Measurements from ENCODE around the gene CRACR2A. TPM values are rescaled to one million over a fixed set of nuclear protein-coding genes. Genes with fewer than 3 reads are reported as not detected.

The CRACR2A gene
- total RNA-seq, 2 donors from 2014 or later: 6.0 to 10.9 TPM

- no peaks in the 10 kb centered on the region for H3K9me3 ChIP-seq
- H3K27me3 ChIP-seq: no peaks in the 10 kb centered on the region
- no peak for DNase-seq (ENCODE audit: low spot score)
- no peak for TF ChIP-seq CTCF (IDR thresholded peaks at IDR 0.05)
- H3K4me1 ChIP-seq: no peaks in the 10 kb centered on the region
- H3K27ac ChIP-seq: no peak overlapping the region
- no peaks in the 10 kb centered on the region for H3K36me3 ChIP-seq
- no peak overlapping the region for H3K4me3 ChIP-seq
Measured at GRCh38 chr12:3572560-3572959, 180.3 kb downstream of the CRACR2A start.

- no peak for TF ChIP-seq CTCF (IDR thresholded peaks at IDR 0.05)
- H3K27me3 ChIP-seq: no peaks in the 10 kb centered on the region
- H3K27ac ChIP-seq: no peak overlapping the region
- no peaks in the 10 kb centered on the region for H3K9me3 ChIP-seq
- no peaks in the 10 kb centered on the region for H3K4me1 ChIP-seq
- no peak overlapping the region for H3K4me3 ChIP-seq
- H3K36me3 ChIP-seq: no peaks in the 10 kb centered on the region
- DNase-seq (ENCODE audit: low spot score): no peak
Measured at GRCh38 chr12:3571724-3572123, 181.2 kb downstream of the CRACR2A start.

GRCh38 chr12:3571323-3571722, 181.6 kb downstream of the CRACR2A start:
- Histone ChIP-seq H3K4me3 (no peak overlapping the region), H3K27ac (no peak overlapping the region), H3K4me1 (no peaks in the 10 kb centered on the region), H3K27me3 (no peaks in the 10 kb centered on the region), H3K36me3 (no peaks in the 10 kb centered on the region), H3K9me3 (no peaks in the 10 kb centered on the region)
- no peak for TF ChIP-seq CTCF (IDR thresholded peaks at IDR 0.05)
- DNase-seq (ENCODE audit: low spot score): no peak

GRCh38 chr12:3568695-3569094, 184.2 kb downstream of the CRACR2A start:
- no peak overlapping the region for H3K27ac ChIP-seq
- no peaks in the 10 kb centered on the region for H3K9me3 ChIP-seq
- no peaks in the 10 kb centered on the region for H3K36me3 ChIP-seq
- no peak overlapping the region for H3K4me3 ChIP-seq
- TF ChIP-seq CTCF (IDR thresholded peaks at IDR 0.05): no peak
- DNase-seq (ENCODE audit: low spot score): no peak
- H3K27me3 ChIP-seq: no peaks in the 10 kb centered on the region
- H3K4me1 ChIP-seq: no peaks in the 10 kb centered on the region

GRCh38 chr12:3565985-3566384, 186.9 kb downstream of the CRACR2A start:
- Histone ChIP-seq H3K4me3 (no peak overlapping the region), H3K27ac (no peak overlapping the region), H3K36me3 (no peaks in the 10 kb centered on the region), H3K4me1 (no peaks in the 10 kb centered on the region), H3K27me3 (no peaks in the 10 kb centered on the region), H3K9me3 (no peaks in the 10 kb centered on the region)
- DNase-seq (ENCODE audit: low spot score): no peak
- TF ChIP-seq CTCF (IDR thresholded peaks at IDR 0.05): no peak

Other genes starting within 250 kb of the CRACR2A start
- 1 to 10 TPM; 2.6 to 2.9 TPM for gene PARP11, start 120.3 kb upstream of the CRACR2A start, total RNA-seq

Measured in right atrium auricular region (tissue), 2 donors.